NCI-H69 (cell line): ENCODE results near the gene ALOX12.
A peak's percentile ranks its signal among the peaks of the same experiment; 100 is the strongest.

Source experiments
- DNase-seq: peaks from one replicate; lab custom pipeline; 2025; lab: John Stamatoyannopoulos, UW

Gene ALOX12

GRCh38 chr17:7002288-7003047, 6.6 kb downstream of the ALOX12 start:
- DNase-seq, result no peak

DNA sequence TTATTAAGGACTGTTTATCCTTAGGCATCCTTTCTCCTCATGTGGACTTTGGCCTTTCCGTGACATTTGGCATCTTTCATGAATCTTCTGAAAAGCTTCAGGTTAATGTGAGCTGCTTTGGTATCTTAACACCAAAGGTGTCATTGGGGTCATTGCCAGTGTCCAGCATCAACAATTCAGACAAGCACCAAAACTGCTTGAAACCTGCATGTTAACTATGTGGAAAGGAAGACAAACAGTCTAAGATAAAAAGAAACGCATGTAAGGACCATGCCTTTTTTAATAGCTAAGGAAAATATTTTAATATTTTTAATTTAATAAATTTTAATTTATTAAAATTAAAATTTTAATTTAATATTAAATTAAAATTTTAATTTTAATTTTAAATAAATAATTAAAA, 7.9 kb downstream of the ALOX12 start:
- no peak for DNase-seq

DNA sequence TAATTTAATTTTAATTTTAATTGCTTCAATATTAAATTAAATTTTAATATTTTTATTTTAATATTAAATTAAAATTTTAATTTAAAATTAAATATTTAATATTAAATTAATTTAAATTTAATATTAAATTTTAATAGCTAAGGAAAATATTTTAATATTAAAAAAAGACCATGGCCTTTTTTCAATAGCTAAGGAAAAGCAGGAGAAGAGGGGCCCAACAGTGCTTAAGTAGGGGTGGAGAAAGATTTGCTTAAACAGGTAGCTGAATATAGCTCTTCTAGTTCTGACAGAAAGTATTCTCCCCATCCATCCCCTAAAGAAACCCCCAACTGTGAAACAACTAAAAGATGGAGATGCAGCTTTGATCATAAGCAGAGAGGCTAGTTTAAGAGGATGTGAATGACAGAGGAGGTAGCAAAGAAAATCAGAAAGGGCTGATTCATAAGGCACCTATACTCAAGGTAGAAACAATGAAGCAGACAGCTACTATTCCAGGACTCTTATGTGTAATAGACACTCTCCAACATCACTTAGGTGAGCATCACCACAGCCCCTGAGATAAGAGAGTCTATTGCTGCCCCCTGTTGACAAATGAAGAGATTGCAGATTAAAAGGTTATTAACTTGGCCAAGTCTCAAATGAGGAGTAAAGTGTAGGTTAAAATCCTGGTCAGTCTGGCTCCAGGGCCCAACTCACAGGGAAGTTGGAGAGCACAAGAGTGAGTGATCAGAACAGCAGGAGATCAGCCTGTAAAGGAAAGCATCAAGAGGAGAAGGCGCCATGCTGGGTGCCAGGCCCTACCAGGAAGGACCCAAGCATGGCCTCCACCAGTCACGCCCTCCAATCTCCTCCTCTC, 8.8 kb downstream of the ALOX12 start:
- peak; percentile 66 for DNase-seq

GRCh38 chr17:7005716-7006115, 9.9 kb downstream of the ALOX12 start:
- no peak for DNase-seq

- no peak for DNase-seq
Measured at GRCh38 chr17:7007143-7007542, 11.3 kb downstream of the ALOX12 start.

DNA sequence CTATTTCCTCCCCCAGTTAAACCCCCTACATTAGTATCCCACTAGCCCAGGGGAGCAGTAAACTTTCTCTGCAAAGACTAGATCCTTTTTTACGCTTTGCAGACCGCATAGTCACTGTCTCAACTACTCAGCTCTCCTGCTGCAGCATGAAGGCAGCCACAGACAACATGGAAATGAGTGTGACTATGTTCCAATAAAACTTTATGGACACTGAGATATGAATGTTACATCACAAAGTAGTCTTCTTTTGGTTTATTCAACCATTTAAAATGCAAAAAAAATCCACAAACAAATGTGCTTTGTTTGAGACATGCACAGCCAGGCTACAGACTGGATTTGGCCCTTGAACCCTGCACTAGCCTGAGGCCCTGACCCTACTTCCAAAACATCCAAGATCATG, 14.7 kb downstream of the ALOX12 start:
- DNase-seq, result no peak

DNA sequence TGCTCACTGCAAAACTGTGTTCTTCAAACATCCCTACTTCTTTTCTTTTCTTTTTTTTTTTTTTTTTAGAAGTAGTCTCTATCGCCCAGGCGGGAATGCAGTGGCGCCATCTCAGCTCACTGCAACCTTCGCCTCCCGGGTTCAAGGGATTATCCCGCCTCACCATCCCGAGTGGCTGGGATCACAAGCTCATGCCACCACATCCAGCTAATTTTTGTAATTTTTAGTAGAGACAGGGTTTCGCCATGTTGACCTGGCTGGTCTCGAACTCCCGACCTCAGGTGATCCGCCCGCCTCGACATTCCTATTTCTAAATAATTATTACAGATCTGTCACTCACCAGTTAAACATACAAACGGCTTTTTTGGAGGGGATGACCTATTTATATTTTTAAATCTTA, 15.6 kb downstream of the ALOX12 start:
- DNase-seq, result no peak

- DNase-seq, result peak; percentile 1
Measured at GRCh38 chr17:7011942-7012254, 16.0 kb downstream of the ALOX12 start.

GRCh38 chr17:7014261-7014994, 18.6 kb downstream of the ALOX12 start:
- DNase-seq, result peak; percentile 94

- peak; percentile 25 for DNase-seq
Measured at GRCh38 chr17:7014995-7015958, 19.4 kb downstream of the ALOX12 start.

GRCh38 chr17:7016418-7016817, 20.6 kb downstream of the ALOX12 start:
- no peak for DNase-seq

- DNase-seq, result no peak
Measured at GRCh38 chr17:7016886-7017826, 21.3 kb downstream of the ALOX12 start.

- DNase-seq, result no peak
Measured at GRCh38 chr17:7017827-7018200, 22.0 kb downstream of the ALOX12 start.

GRCh38 chr17:7018331-7018964, 22.6 kb downstream of the ALOX12 start:
- no peak for DNase-seq

- DNase-seq, result no peak
Measured at GRCh38 chr17:7019367-7019766, 23.5 kb downstream of the ALOX12 start.

DNA sequence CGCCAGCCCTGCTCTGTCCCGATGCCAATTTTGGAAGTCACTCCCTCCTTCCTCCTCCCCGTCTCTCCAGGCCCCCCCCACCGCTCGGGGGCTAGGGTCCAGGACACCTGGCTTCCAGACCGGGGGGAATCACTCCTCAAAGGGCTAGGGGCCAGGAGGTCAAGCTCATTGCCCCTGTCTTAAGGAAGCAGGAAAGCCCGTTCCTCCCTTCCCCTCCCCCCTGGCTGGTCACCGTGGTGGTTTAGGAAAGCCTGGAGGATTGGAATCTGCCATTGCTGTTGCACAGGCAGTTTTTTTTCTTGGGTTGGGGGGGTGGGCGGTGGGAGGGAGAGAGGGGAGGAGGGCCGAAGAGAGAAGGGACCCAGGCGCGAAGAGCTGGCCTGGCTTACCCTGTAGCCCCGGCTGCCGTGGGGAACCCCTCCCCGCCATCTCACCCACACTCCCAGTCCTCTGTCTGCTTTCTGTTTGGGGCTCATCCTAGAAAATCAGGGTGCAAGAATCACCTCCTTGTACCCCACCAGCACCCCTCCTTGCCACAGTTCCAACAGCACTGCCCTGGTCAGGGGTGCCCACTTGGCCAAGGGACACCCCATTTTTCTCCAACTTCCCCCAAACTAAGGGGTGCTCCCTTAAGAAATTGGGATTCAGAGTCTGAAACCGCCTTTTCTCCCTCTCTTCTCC, 24.1 kb downstream of the ALOX12 start:
- DNase-seq, result peak; percentile 40

DNA sequence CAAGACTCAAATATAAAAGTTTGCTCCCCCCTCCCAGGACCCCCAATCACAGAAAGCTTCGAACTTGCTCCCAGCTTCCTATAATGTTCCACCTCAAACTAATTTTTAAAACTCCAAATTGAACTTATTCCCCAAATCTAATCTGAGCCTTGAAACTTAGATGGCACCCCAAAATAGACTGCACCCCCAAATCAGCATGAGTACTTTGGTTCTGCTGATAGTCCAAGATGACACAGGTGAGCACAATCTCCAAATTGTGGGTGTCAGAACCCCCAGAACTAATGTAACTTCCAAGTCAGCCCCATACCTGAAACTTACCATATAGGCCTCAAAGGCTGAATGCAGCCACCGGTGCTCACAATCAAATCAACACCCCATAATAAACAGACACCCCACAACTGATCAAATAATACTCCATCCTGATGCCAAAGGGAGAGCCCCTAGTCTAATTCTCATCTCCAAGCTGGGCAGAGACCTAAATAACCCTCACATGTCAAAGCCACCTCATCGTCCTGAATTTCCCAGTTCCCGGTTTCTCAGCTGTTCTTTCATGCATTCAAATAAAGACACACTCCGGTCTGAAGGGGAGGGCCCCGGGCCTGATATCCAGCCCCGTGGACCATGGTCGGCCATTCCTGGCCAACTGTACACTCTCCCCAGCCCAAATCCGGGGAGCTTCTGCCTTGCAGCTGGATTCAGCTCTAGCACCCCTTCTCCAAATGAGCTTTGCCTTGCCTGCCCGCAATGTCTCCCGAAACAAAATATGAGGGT, 25.2 kb downstream of the ALOX12 start:
- no peak for DNase-seq

GRCh38 chr17:7021993-7022778, 26.3 kb downstream of the ALOX12 start:
- peak; percentile 57 for DNase-seq
